Osteocyte (in vitro differentiated cells): ENCODE measurements around the gene UBE2G2. TPM values are rescaled to one million over a fixed set of nuclear protein-coding genes. Genes with fewer than 3 reads are reported as not detected.

ENCODE experiments used
- DNase-seq: peaks from one replicate; pipeline ENCODE4 v3.0.0; 2021; ENCODE audit warnings: mixed read lengths; ENCODE audit not compliant: unreplicated experiment; ENCODE audit errors: extremely low spot score
- H3K27ac Mint-ChIP-seq: one replicate; pipeline ENCODE4 v1.8.0; 2021; ENCODE audit warnings: mild to moderate bottlenecking, mixed read lengths; ENCODE audit not compliant: unreplicated experiment
- H3K27me3 Mint-ChIP-seq: one replicate; pipeline ENCODE4 v1.8.0; 2021; ENCODE audit warnings: mixed read lengths; ENCODE audit not compliant: unreplicated experiment
- H3K36me3 Mint-ChIP-seq: one replicate; pipeline ENCODE4 v1.8.0; 2021; ENCODE audit warnings: mixed read lengths; ENCODE audit not compliant: unreplicated experiment
- H3K4me1 Mint-ChIP-seq: one replicate; pipeline ENCODE4 v1.8.0; 2021; ENCODE audit warnings: mixed read lengths; ENCODE audit not compliant: unreplicated experiment
- H3K4me3 Mint-ChIP-seq: one replicate; pipeline ENCODE4 v1.8.0; 2021; ENCODE audit warnings: mild to moderate bottlenecking, moderate library complexity, mixed read lengths; ENCODE audit not compliant: unreplicated experiment
- H3K9me3 Mint-ChIP-seq: one replicate; pipeline ENCODE4 v1.8.0; 2021; ENCODE audit warnings: mixed read lengths; ENCODE audit not compliant: unreplicated experiment
- CTCF ChIP-seq: fragments of 200-600 bp; sonication (generic); IDR thresholded peaks from 2 replicates; pipeline ENCODE4 v1.5.0; 2021; ENCODE audit warnings: antibody characterized with exemption, mild to moderate bottlenecking, moderate library complexity
- total RNA-seq: library from RNA; stranded (reverse); gene quantifications from 2 replicates; pipeline ENCODE4 v1.2.1, GENCODE V29; 2021

Gene UBE2G2
- total RNA-seq, 1 donor from 2014 or later = 78.7 TPM

- TF ChIP-seq CTCF = no peak
- H3K9me3 Mint-ChIP-seq = peaks cover 29% of the 10 kb centered on the region
- DNase-seq = no peak
- H3K27me3 Mint-ChIP-seq = peaks cover 8% of the 10 kb centered on the region
- H3K27ac Mint-ChIP-seq = no peak overlapping the region
- H3K36me3 Mint-ChIP-seq = peaks cover 7% of the 10 kb centered on the region
- no peak overlapping the region for H3K4me3 Mint-ChIP-seq
- peaks cover under 1% of the 10 kb centered on the region for H3K4me1 Mint-ChIP-seq
Observed at GRCh38 chr21:44831227-44831860, 29.7 kb upstream of the UBE2G2 start.

- Mint-ChIP-seq H3K4me3 (no peak overlapping the region), H3K36me3 (peaks cover 7% of the 10 kb centered on the region), H3K27me3 (peaks cover 12% of the 10 kb centered on the region), H3K27ac (no peak overlapping the region), H3K4me1 (no peaks in the 10 kb centered on the region), H3K9me3 (peaks cover 29% of the 10 kb centered on the region)
- DNase-seq = no peak
- no peak for TF ChIP-seq CTCF
Observed at GRCh38 chr21:44829507-44830092, 28.0 kb upstream of the UBE2G2 start.

- H3K4me1 Mint-ChIP-seq = no peaks in the 10 kb centered on the region
- peaks cover 12% of the 10 kb centered on the region for H3K27me3 Mint-ChIP-seq
- TF ChIP-seq CTCF = no peak
- peaks cover 8% of the 10 kb centered on the region for H3K36me3 Mint-ChIP-seq
- H3K4me3 Mint-ChIP-seq = no peak overlapping the region
- no peak overlapping the region for H3K27ac Mint-ChIP-seq
- DNase-seq = no peak
- peaks cover 32% of the 10 kb centered on the region for H3K9me3 Mint-ChIP-seq
Observed at GRCh38 chr21:44828362-44829056, 26.9 kb upstream of the UBE2G2 start.

GRCh38 chr21:44823179-44823660 is 21.6 kb upstream of the UBE2G2 start:
- Mint-ChIP-seq H3K27me3 (peaks cover 4% of the 10 kb centered on the region), H3K9me3 (peaks cover 40% of the 10 kb centered on the region), H3K27ac (no peak overlapping the region), H3K36me3 (peaks cover 7% of the 10 kb centered on the region), H3K4me1 (peaks cover 8% of the 10 kb centered on the region), H3K4me3 (no peak overlapping the region)
- DNase-seq = no peak
- TF ChIP-seq CTCF = no peak
